Panc1 (cell line): ENCODE results near the gene ARRDC2.

Source experiments
- CTCF ChIP-seq: fragments of 450-650 bp; IDR thresholded peaks from 2 replicates; pipeline ENCODE4 v1.5.1; 2017; ENCODE audit warnings: mild to moderate bottlenecking
- POLR2AphosphoS5 ChIP-seq: IDR thresholded peaks from 2 replicates; pipeline ENCODE4 v1.6.1; 2012; ENCODE audit warnings: mild to moderate bottlenecking, low read depth, low read length, moderate library complexity
- TCF7L2 ChIP-seq: IDR thresholded peaks from 2 replicates; pipeline ENCODE4 v1.6.1; 2011; ENCODE audit warnings: mild to moderate bottlenecking, low read depth, low read length, inconsistent platforms
- TF ChIP-seq, protein P1 (sequence below), 2 experiments: IDR thresholded peaks; 2 replicates each; pipeline ENCODE4 v1.6.1; 2011 to 2012; ENCODE audit warnings: low read depth in 2 of 2, control low read depth in 1 of 2, low read length in 1 of 2, mild to moderate bottlenecking in 1 of 2, moderate library complexity in 1 of 2; ENCODE audit not compliant: insufficient read depth in 1 of 2

DNA sequence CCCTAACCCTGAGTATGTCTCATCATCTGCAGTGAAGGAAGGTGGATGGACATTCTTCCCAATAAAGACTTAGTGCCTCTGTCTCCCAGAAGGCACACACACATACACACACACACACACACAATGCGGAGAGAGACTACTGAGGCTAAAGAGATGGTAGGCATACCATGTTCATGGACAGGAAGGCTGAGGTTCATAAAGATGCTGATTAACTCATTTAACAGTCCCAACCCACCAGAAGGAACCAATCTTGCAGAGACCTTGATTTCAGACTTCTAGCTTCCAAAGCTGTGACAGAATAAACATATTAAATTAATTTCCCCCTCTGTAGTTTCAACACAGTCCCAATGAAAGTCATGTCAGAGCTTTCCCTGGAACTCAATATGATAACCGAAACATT, 33.1 kb downstream of the ARRDC2 start:
- TF ChIP-seq POLR2AphosphoS5 (no peak), CTCF (no peak), TCF7L2 (no peak)
- TF ChIP-seq, protein P1, sequence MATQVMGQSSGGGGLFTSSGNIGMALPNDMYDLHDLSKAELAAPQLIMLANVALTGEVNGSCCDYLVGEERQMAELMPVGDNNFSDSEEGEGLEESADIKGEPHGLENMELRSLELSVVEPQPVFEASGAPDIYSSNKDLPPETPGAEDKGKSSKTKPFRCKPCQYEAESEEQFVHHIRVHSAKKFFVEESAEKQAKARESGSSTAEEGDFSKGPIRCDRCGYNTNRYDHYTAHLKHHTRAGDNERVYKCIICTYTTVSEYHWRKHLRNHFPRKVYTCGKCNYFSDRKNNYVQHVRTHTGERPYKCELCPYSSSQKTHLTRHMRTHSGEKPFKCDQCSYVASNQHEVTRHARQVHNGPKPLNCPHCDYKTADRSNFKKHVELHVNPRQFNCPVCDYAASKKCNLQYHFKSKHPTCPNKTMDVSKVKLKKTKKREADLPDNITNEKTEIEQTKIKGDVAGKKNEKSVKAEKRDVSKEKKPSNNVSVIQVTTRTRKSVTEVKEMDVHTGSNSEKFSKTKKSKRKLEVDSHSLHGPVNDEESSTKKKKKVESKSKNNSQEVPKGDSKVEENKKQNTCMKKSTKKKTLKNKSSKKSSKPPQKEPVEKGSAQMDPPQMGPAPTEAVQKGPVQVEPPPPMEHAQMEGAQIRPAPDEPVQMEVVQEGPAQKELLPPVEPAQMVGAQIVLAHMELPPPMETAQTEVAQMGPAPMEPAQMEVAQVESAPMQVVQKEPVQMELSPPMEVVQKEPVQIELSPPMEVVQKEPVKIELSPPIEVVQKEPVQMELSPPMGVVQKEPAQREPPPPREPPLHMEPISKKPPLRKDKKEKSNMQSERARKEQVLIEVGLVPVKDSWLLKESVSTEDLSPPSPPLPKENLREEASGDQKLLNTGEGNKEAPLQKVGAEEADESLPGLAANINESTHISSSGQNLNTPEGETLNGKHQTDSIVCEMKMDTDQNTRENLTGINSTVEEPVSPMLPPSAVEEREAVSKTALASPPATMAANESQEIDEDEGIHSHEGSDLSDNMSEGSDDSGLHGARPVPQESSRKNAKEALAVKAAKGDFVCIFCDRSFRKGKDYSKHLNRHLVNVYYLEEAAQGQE (IDR thresholded peaks at IDR 0.05; ENCODE audit: insufficient read depth in 1 of 2, low read depth in 2 of 2, low read length in 1 of 2), result no peak
